GDM1 (cell line): ENCODE measurements around the gene GBP4.

Source experiments
- DNase-seq: peaks from one replicate; lab custom pipeline; 2025; lab: John Stamatoyannopoulos, UW

Gene GBP4

GRCh38 chr1:89171067-89171438 is 27.7 kb downstream of the GBP4 start:
- no peak for DNase-seq

DNA sequence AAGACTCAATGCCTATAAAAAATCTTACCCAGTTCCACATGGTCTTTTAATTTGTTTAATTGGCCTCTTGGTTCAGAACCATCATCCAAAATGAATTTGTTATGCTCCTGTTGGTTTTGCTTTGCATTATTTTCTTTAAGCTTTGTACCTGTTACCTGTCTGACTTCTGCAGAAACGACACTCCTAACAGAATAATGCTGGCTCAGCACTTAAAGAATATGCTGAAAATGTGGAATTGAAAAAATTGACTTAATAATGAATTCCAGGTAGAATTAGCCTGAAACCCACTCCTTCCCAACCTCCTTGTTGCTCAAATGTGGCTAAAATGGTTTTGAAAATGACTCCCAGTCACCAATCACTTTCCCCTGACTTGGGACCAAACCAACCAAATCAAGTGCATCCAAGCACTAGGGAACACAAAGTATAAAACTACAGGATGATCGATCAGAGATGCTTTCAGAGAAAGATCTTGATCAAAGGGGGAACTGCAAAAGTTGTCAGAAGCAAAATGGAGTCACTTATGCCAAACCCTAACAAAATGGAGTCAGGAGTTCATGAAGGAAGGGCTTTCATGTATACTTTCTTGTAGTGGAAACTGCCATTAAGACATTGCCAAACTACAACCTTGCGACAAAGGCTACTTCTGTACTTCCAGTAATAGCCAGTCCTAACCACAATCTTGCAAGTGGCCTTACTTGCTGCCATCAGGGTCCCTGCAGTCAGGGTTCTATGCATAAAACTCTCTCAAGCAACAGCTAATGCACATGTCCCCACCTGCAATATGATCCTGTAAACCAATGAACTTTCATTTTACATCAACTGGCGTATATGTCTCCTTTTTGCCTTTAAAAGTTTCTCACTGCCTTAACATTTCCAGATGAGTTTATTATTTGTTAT is 28.3 kb downstream of the GBP4 start:
- no peak for DNase-seq

DNA sequence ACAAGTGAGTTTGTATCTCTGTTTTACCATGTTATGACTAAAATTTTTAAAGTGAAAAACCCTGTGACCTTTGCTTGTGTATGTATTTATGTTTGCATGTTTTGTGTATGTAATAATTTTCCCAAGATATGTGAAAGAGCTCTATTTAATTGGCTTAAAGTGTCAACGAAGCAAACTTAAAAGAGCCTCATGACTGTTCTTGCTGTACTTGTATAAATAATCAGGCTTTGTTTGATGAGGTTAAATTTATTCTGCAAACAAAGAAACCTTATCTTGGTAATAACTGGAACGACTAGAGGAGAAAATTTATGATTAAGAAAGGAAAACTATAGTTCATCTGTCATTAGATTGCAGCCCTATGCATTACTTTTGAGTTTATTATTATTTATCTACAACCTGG is 29.6 kb downstream of the GBP4 start:
- no peak for DNase-seq

DNA sequence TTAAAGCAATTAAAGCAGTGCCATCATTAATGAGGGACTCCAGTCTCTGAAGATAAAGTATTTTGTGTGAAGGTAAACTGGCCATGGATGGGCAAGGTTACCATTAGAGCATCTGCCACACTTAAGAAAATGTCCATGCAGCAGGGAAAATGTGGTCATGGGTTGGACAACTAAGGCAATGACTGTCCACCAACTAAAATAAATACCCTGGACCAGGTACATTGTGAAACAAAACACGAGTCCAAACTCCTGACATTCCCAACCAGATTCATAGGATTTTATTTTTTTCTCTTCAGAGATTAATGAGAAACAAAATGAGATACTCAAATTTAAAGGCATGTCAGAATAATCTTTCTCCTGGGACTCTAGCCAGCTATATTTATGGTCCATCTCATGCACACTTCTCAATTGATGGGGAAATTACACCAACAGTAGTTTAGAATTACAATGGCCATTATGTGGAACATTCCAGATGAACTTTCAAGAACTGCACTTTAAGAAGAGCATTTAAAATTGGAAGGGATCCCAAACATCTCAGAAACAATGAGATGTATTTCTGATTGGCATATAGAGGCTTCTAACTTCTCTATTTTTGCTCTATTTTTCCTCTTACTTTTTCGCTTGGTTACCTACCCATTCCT is 31.0 kb downstream of the GBP4 start:
- no peak for DNase-seq

GRCh38 chr1:89166705-89167104 is 32.0 kb downstream of the GBP4 start:
- no peak for DNase-seq

GRCh38 chr1:89165811-89166210 is 32.9 kb downstream of the GBP4 start:
- no peak for DNase-seq

GRCh38 chr1:89151047-89151446 is 47.7 kb downstream of the GBP4 start:
- no peak for DNase-seq

DNA sequence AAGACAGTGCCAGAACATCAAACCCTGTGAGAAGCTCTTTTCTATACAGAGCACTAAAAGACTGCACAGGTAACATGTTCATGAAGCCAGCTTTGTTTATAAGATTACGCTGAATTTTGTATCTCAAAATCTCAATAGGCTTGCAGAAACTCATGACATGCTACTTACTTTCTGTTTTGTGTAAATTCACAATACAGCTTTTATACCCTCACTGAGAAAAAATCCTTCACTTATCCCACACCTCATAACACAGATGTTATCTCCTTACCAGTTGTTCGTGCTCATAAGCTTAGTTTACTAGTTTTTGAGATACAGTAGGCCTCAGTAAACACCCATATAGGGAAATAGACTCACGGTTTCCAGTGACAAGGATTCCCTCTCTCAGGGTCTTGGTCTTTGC is 48.8 kb downstream of the GBP4 start:
- DNase-seq = no peak

DNA sequence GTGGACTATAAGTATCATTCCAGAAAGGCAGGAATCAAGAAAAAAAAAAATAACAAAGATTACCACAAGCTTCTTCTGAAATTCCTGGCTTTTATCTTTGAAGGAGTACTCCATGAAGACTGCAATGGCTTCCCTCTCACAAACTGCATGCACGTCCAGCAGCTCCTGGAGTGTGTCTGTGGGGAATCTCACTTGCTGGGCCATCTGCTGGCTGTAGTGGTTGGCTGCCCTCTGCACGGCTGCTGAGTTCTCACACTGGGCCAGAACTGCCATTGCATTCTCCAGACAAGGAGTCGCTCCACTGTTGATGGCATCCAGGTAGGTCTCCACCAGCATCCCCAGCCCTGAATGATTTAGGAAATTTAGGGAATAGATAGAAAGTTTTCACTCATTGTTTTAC is 49.5 kb downstream of the GBP4 start:
- DNase-seq = no peak

DNA sequence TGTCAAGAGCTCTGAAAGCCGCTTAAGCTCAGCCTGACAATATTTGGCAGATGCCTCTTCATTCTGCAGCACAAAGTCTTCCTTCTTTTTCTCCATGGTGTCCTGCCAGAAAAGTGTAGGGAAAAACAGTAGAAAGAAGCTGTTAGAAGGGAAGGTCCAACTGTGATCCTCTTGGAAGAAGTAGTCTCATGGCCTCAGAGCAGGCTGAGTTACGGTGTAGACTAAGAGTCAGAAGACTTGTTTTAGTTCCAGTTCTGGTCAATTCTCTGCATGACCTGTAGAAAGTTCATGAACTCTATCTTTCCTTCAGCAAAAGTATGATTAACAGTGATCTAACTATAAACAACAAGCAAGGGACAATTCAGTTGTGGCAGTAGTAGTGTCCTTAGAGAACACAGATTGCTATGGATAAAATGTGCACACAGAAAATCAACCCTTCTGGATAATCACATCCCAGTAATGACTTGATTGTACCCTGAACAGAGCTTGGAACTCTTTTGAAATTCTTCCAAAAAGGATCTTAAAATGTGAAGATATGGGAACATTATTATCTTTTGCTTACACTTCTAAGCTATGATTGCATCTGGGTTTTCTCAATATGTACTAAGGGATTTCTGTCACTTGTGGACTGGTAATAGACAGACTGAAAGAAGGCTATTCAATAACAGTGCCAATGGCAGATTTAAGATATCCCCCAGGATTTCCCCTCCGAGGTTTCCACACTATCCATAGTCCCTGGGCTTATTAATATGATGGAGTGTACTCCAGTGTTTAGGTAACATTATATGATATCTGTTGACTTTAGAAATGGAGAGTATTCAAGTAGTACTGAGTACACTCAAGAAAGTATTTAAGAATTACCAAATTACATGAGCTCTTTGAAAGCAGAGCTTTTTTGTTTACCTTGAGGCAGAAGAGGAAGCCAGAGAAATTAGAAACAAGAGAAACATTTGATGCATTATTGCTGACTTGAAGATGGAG is 50.8 kb downstream of the GBP4 start:
- DNase-seq = no peak

DNA sequence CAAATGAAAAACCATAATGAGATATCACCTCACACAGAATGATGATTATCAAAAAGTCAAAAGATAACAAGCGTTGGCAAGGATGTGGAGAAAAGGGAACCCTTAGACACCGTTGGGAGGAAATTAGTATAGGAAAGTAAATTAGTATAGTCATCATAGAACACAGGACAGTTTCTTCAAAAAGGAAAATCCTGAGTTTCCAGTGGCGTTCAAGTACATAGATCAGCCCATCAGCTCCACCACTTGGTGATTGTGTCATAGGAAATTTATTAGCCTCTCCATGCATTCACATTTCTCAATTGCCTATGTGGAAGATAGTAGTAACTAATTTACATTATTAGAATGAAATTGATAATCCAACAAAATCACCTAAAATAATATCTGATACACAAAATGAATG is 52.0 kb downstream of the GBP4 start:
- DNase-seq = no peak

- DNase-seq = no peak
These were observed 55.3 kb downstream of the GBP4 start for GRCh38 chr1:89143484-89143883.

- DNase-seq = no peak
These were observed 56.6 kb downstream of the GBP4 start for GRCh38 chr1:89142160-89142559.

- no peak for DNase-seq
These were observed 65.0 kb downstream of the GBP4 start for GRCh38 chr1:89133747-89134146.
